ENCODE results near the gene FOXJ3.
A peak's percentile ranks its signal among the peaks of the same experiment; 100 is the strongest.

The FOXJ3 gene

DNA sequence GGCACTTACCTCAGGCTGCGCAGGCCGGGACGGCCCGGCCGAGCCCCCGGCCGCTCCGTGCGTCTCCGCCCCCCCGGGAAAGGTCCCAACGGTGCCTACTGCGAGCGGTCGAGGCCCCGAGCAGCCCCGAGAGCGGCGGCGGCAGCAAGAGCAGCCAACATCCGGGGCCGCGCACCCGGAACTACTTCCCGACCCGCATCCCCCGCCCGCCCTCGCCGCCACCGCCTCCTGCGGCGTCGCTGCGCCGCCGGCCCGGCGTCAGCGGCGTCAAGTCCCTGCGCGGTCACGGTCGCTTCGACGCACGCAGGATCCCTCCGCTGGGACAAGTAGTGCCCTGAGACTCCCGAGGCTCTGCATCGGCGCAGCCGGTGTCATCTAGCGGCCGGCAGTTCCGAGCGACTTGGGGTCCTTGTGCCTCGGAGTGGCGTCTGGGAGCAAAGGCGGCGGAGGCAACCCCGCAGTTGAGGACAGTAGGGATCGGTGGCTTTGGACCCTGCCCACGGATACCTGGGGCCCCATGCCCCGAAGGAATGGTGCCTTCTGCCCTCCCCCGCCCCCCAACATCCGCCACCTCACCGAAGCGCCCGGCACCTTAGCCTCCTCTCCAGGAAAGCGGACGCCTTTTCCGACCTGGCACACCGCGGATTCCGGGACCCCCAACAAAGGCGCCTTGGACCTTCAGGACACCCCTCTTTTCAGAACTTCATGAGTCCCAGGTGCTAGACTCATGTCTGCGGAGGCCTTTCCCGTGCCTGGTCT is at the start of gene FOXJ3:
Gene FOXJ3 (minus strand): TSS at position 186 of the 759 bp plus-strand sequence. CDS start 24,142 bp downstream, outside the sequence.
- DNase-seq: peak; percentile 91

DNA sequence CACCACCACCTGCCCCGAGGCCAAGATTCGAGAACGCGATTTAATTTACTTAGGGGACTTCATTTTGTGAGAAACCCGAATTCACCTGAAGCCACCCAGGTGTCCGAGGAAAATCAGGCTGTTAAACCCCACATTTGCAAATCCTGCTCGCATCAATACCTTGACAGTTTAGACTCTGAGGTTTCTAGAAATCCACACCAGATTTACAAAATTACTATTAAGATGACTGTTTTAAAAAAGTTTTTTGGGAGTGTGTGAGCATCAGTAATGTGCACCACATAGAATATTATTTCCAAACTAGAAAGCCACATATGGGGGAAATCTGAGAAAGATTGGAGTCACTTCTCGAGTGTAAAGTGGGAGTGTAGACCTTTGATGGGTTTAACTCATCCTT is 46.2 kb upstream of the FOXJ3 start:
- DNase-seq: peak; percentile 48

DNA sequence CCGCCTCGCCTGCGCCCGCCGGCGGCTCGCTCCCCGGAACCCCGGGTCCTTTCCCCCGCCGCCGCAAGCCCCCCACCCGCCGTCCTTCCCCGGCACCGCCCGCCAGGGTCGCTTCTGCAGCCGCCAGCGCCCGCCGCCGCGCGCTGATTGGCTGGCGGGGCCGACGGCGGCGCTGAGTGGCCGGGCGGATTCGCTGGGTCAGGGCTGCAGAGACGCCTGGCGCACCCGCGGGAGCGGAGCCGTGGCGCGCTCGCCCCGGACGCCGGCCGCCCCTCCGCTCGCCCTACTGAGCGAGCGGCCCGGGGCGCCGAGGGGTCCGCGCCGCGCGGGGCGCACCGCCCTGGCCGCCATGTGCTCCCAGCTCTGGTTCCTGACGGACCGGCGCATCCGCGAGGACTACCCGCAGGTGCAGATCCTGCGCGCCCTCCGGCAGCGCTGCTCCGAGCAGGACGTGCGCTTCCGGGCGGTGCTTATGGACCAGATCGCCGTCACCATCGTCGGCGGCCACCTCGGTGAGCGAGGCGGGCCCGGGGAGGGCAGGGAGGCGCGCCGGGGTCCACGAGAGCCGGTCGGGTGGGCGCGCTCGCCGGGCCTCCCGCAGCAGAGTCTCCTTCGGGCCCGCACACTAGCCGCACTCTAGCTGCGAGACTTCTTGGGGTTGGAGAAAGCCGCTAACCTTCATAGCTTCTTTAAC is 45.7 kb upstream of the FOXJ3 start, which contains the start of gene RIMKLA:
Gene RIMKLA (plus strand): TSS at position 207 of the 694 bp plus-strand sequence. CDS start 143 bp downstream, at position 350.
- DNase-seq: peak; percentile 89

DNA sequence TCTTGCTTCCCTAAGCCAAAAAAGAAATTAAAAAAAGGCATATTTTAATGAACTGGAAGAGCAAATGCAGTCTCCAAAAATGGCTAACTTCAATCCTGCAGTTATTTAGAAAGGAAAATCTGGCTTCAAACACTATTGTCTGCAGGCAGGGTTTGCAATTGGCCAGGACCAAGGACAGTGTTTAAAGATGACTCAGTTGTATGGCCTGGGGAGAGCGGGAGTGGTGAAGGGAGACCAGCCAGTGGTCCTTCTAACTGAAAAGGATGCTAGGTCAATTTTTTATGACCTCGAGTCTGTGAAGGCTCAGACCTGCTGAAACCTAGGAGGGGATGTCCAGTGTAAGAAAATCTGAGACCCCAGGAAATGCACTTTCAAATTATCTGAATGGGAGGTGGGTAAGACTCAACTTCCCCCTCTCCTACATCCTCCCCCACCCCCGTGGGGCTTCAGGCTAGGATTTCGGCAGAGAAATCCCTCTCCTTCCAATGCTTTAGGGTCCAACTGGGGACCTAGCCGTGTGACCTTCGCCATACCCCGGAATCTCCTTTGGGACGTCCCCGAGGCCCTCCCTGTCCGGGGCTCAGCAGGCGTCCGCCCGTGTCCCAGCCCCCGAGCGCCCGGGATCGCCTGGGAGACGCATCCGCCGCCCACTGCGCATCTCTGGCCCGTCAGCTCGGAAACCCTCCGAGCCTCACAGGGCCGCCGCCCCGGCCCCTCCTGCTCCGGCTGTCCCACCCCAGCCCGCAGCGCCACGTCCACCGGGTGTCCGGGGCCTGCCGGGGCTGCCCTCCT is 45.0 kb upstream of the FOXJ3 start:
- no peak for DNase-seq

DNA sequence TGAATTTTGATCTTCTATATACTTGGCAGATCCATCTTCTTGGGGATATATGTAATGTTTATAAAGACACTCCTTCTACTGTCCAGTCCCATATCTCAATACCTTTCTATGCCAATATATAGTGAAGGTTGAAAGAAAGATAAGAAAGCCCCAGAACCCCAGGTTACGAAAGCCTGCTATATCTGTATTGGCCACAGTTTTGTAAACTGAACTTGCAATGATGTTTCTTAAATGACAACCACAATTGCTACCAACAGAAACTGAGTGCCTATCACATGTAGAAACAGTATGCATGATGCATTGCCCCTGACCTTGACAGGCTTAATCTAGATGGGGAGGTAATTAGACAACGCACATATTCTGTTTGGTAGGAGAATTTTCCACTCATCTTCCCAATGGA is 37.8 kb upstream of the FOXJ3 start:
- no peak for DNase-seq

DNA sequence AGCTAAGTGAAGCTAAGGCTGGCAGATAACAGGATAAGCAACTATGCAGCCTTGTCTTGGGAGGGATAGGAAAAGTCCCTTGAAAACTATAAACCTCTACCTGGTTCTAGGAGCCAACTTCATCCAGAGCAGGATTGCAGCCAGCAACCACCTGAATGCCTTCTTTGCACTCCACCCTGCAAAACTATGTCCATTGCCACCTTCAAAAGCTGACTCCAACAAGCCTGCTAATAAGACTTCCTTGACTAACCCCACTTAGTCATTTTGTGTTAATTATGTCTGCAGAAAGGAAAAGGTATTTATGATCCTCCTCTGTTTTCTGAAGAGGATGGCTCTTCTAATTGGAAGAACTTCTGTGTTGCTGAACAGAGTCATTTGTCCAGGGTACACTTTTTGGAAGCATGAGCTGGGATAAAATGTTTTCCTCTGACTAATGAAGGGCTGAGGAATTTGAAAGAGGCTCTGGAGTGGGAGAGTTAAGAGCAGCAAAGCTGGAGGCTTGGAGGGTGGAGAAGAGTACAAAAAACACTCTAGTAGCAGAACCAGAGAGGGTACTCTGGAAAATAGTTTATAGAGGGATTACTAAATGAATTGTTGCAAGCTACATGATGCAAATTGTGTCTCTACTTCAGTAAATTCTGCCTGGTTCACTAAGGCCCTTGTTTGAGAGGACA is 36.0 kb upstream of the FOXJ3 start:
- DNase-seq: no peak

DNA sequence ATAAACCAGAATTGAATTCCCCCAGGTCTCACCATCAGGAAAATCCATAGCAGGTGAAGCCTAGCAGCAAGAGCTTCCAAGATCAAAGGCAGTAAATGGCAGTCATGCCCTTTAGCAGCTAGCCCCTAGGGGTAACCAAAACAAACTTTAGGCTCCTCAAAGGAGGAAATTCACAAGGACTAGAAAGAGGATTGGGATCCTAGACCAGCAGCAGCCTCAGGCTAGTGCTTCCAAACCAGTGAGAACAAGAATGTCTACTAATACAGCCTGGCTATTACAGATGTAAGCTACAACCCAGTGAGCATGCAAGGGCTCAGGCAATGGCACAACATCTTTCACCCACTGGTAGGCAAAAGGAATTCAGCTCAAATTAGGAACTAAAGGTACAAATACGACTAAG is 34.4 kb upstream of the FOXJ3 start:
- no peak for DNase-seq

DNA sequence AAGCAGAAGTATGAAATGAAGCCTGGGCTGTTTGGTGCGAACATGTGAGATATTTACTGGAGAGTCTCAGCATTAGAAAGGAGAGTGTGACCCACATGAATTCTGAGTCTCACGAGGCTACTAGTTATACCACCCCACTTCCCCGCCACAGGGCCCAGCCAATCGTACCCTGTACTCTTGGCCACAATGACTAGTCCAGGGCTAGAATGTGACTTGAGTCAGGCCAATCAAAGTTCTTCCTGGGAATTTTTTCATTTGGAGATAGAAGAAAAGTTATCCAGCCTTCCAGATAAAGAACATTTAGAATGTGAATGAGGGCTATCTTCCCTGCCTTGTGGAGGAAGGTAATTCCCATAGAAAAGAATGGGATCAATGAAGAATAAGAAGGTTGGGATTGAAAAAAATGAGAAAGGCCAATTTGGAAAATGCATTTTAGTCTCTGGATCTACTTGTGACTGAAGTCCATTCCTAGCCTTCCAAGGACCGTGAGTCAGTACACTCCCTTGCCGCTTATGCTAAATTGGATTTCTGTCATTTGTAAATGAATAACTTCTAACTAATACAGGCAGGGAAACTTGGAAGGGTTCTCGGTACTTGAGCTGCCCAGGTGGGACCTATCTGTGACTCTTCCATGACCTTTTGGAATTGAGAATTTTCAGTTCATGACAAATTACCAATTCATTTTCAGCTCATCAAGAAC is 33.2 kb upstream of the FOXJ3 start:
- DNase-seq: no peak

DNA sequence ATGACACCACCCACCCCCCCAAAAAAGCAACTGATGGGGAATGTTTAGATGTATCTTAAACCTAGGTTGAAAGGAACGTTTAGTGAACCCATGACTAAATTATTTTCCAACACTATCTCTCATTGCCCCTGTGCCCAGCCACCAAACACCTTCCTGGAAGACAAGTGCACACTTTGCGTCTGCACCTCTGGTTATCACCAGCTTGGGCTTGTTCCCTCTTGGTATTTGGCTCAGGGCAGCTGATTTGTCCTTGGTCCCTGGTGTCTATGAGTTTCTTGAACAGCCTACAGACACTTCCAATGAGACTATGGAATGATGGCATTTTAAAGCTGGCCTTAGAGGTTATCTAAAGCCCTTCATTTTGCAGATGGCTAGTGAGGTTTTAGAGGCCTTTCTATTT is 30.1 kb upstream of the FOXJ3 start:
- DNase-seq: no peak

DNA sequence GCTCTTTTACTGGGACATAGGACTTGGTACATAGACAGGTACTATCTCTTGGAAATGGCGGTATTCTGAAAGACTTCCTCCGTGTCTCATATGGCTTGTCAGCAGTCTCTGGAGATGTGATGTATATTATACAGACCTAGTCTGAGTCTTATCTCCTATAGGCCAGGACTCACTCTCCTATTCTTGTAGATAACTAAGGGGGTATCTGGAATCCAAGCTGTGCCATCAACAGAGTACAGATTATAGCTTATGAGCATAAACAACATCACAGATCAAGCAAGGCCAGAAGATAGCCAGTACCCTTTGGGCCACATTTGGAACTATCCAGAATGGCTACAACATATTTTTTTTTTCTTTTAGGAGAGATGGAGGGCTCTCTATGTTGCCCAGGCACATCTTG is 29.5 kb upstream of the FOXJ3 start:
- no peak for DNase-seq

DNA sequence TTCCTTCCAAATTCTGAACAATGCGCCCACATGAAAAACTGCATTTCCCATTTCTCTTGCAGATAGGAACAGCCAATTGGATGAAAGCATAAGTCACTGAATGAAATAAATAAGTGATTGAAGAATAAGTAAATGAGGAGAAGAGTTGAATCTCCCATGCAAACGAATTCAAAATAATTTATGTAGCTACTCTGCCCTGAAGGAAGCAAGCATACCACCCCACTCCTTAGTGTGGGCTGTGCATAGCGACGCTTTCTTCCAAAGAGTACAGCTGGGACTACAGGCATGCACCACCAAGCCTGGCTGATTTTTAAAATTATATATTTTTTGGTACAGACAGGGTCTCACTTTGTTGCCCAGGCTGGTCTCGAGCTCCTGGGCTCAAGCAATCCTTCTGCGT is 29.1 kb upstream of the FOXJ3 start:
- DNase-seq: no peak

DNA sequence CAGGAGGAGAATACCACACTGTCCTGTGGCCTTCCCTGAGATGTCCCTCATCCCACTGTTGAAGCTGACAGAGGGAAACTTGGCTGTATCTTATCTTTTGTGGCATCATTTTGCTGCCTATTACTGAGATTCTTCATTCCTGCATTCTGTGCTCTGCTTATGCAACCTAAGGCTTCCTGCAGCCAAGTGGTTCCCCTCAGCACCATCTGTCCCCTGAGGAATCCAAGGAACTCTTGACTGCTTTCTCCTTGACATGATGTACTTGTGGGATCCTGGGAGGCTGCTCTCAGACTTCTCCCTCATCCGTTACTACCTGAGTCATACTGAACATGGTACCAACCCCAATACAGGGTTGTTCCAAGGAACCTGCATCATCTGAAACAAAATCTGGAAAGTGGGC is 24.4 kb upstream of the FOXJ3 start:
- no peak for DNase-seq

DNA sequence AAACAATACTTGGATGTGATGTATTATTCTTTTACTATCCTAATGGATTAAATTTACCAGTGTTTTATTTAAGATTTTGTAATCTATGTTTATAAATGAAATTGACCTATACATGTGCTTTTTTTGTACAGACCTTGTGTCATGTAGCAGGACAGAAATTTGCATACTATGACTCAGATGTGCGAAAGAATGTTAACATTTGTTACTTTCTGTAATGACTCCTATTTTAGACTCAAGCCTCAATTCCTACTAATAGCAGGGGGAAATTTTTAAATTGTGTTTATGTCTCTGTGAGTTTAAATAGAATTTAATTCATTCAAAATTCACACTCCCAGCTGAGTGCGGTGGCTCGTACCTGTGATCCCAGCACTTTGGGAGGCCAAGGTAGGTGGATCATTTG is 23.8 kb upstream of the FOXJ3 start:
- no peak for DNase-seq

DNA sequence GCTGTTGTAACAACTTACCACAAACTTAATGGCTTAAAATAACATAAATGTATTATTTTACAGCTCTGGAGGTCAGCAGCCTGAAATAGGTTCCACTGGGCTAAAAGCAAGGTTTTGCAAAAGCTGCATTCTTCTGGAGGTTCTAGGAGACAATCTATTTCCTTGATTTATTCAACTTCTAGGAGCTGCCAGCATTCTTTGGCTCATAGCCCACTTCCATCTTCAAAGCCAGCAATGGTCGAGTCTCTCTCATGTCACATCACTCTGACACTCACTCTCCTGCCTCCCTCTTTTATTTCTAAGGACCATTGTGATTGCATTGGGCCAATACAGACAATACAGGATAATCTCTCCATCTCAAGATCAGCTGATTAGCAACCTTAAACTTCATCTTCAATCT is 15.1 kb upstream of the FOXJ3 start:
- peak; percentile 24 for DNase-seq

DNA sequence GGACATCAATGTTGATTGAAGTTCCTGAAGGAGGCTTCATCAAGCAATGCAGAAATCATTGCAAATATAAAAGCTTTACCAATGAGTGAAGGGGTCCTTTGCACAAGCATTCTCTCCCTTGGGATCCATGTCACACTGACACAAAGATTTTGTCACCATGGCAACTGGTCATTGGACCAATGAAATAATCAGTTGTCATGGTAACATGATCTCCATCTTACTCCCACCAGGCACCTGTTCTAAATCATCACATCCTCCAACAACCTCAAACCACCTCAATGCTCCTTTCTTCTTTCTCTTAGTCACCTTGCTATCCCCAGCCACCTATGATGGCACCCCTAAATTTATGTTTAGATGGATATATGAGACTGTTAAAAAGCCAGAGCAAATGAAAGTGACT is 13.5 kb upstream of the FOXJ3 start:
- DNase-seq: peak; percentile 41

DNA sequence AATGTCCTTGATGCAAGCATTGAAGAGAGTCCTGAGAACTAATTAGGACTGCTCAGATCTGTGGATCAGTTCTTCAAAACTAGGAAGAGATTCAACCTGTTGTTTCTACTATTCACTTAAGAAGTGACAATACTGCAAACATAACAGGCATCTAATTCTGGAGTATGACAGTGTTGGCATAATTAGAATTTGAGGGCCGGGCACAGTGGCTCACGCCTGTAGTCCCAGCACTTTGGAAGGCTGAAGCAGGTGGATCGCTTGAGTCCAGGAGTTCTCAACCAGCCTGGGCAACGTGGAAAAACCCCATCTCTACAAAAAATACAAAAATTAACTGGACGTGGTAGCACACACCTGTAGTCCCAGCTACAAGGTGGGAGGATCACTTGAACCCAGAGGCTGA is 8.0 kb upstream of the FOXJ3 start:
- no peak for DNase-seq

DNA sequence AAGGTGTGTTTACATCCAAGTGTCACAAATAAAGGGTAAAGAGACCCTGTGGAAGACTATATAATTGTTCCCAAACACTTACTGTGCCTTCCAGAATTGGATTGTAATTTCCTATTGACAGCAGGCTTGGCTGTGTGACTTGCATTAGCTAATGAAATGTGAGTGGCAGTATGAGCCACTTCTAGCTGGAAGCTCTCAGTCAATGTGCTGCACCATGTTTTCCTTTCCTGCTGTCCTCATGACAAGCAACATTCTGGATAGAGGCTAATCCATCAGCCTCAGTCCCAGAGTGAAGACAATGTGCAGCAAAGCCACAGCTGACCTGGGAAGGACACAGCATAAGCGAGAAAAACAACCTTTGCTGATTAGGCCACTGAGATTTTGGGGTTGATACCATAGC is 5.9 kb upstream of the FOXJ3 start:
- DNase-seq: peak; percentile 97

DNA sequence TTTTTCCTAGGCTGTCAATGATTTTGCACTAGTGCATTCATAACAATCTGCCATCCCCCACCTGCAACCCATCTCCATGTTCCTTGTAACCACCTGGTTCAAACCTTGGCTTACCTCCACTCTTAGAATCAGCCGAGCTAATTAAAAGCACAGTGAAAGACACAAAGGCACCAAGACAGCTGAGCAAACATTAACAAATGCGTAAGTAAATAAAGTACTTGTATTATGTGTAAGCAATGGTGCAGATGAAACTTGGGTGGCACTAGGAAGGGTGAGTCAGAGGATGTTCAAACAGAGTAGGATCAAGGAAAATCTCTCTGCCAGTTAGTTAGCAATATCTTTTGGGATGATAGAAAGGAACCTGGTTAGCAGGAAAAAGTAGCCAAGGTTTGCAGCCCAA is 5.1 kb upstream of the FOXJ3 start:
- DNase-seq: peak; percentile 100

DNA sequence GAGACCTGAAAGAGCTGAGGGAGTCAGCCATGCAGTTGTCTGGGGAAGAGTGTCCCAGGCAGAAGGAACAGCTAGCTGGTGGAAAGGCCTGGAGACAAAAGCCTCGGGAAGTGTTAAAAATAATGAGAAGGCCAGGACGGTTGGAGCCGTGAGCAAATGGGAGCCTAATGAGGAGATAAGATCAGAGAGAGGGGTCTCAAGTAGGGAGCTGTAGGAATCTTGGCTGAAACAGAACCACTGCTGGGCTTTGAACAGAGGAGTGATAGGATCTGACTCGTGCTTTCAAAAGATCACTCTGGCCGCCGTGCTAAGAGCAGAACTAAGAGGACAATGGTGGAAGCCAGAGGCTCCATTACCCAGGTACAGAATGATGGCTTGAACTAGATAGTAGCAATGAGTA is 1.9 kb upstream of the FOXJ3 start:
- peak; percentile 57 for DNase-seq

DNA sequence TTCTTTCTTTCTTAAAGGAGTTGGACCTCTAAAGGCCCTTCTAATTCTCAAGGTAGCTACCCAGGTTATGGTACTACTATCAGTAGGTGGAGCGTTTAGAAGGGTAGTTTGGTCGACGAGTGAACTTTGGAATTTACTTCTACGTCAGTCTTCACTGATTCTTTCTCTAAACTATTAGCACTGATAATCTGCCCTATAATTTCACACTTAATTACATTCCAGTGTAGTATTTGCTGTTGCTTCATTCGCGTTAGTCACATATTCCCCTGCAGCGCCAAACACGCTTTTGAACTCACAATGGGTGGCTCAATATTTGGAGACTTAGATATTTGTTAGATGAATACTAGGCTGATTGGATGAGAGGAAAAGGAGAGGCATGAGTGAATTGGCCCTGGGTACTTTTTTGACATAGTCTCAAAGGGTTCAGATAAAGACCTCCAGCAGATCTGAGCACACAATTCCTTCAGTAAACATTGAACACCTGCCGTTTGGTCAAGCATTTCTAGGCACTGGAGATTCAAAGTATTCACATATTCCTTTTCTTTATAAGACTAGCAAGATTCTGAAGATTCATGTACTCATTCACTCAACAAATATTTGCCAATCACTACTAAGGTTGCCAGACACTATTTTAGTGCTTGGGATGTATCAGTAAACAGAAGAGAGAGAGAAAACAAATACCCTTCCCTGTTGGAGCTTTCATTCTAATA is 929 bp upstream of the FOXJ3 start:
- DNase-seq: peak; percentile 95

DNA sequence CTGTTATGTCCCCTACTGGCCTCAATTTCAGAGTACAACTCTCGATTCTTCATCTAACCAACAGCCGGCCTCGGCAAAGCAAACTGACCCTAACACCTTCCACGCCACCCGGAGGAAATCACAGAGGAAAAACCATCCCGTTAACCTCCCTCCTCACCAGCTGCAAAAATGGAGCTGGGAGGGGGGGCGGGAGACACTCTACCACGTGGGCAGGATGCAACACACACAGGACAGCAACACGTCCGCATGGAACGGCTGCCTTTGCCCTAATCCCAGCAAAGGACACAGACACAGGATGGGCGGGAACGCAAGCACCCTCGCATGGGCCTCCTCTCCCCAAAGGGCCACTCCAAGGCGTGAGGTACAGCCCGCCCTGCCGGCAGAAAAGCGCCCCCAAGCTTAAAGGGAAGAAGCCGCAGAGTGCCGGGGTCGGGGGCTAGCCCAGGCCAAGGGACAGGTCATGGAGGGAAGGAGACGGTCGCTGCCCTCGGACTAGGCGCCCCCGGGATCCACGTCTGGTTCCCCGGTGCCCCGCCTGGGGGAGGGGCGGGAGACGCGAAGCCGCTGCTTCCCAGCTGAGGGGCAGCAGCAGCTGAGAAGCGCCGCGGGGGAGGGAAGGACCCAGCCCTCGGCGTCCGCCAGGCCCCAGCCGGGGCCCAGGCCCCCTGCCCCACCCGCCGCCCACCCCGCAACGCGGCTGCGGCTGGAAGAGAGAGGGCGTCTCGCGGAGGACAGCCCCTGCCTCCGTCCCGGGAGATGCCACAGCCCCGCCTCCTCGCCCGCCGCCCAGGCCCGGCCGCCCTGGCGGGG is 590 bp downstream of the FOXJ3 start:
- DNase-seq: peak; percentile 59
